ENCODE results near the gene ZNF764. TPM values are rescaled to one million over a fixed set of nuclear protein-coding genes. Genes with fewer than 3 reads are reported as not detected.

Gene ZNF764
- polyA plus RNA-seq, 1 donor: 21.2 TPM

DNA sequence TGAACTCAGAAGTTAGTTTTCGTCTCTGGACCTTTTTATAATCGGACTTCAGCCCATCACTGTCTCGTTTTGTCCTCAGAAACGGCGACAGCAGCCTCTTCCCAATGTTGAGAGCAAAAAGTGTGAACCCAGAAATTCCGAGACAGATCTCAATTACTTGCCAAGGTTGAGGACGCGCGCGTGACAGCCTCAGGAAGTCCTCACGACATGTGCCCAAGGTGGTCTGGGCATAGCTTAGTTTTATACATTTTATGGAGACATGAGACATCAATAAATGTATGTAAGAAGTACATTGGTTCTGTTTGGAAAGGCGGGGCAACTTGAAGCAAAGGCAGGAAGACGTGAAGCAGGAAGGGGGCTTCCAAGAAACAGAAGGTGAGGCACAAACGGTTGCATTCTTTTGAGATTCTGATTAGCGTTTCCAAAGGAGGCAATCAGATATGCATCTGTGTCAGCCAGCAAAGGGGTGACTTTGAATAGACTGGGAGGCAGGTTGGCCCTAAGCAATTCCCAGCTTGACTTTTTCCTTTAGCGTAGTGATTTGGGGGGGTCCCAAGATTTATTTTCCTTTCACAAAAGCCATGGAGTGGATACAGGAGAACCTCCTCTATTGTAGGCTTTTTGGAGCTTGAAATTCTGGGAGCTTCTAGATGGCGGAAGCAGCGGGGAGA lies 22.9 kb downstream of the ZNF764 start:
- Histone ChIP-seq H3K9me3 (ENCODE audit: control insufficient read depth, low read depth, low read length) (peaks cover 4% of the 10 kb centered on the region), H3K27me3 (ENCODE audit: control insufficient read depth, insufficient read depth, low read length) (no peaks in the 10 kb centered on the region), H3K36me3 (ENCODE audit: control insufficient read depth, insufficient read depth, low read length) (peaks cover 25% of the 10 kb centered on the region), H3K27ac (ENCODE audit: low read length) (peak overlapping the region; percentile 95), H3K4me3 (ENCODE audit: low read length) (peak overlapping the region; percentile 79), H3K4me1 (ENCODE audit: control insufficient read depth, insufficient read depth, low read length) (peaks cover 42% of the 10 kb centered on the region)
- DNase-seq: no peak
- WGBS (ENCODE audit: insufficient coverage, low lambda C conversion rate): 0% methylated on average over 1 of the region's 18 CpGs

- H3K36me3 ChIP-seq (ENCODE audit: control insufficient read depth, insufficient read depth, low read length): peaks cover 25% of the 10 kb centered on the region
- peak within 1 kb of the TSS; percentile 95 for H3K27ac ChIP-seq (ENCODE audit: low read length)
- peak; percentile 90 to 96 for DNase-seq
- no peaks in the 10 kb centered on the region for H3K27me3 ChIP-seq (ENCODE audit: control insufficient read depth, insufficient read depth, low read length)
- H3K9me3 ChIP-seq (ENCODE audit: control insufficient read depth, low read depth, low read length): peaks cover 4% of the 10 kb centered on the region
- H3K4me1 ChIP-seq (ENCODE audit: control insufficient read depth, insufficient read depth, low read length): peaks cover 35% of the 10 kb centered on the region
- WGBS (ENCODE audit: insufficient coverage, low lambda C conversion rate): no CpG with 5 or more reads among the region's 70 CpGs
- H3K4me3 ChIP-seq (ENCODE audit: low read length): peak within 1 kb of the TSS; percentile 79
Observed at GRCh38 chr16:30534368-30535105, 23.6 kb downstream of the ZNF764 start, which contains the start of gene ZNF747. Gene ZNF747 (minus strand): TSS chr16:30534858. CDS start chr16:30534679, 179 bp downstream.

DNA sequence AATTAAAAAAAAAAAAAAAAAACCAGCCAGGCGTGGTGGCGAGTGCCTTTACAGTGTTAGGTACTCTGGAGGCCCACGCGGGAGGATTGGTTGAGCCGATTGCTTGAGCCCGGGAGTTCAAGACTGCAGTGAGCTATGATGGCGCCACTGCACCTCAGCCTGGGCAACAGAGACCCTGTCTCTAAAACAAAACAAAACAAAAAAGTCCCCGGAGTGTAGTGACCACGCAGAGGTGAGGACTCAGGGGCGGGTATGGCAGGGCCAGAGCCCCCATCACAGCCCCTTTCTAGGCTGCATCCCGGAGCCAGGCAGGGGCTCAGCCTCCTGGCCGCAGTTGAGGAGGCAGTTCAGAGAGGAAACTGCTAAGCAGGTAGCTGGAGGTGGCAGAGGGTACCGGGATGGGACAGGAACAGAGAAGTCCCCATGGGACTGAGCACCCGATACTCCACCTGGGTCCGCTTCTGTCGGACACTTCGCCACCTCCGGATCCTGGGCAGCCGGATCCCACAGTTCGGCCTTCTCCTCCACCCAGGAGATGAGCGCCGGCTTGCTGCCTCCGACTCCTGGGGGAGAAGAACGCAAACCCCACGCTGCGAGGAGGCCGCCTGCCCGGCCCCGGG lies 24.3 kb downstream of the ZNF764 start:
- Histone ChIP-seq H3K36me3 (ENCODE audit: control insufficient read depth, insufficient read depth, low read length) (peaks cover 25% of the 10 kb centered on the region), H3K4me3 (ENCODE audit: low read length) (peak overlapping the region; percentile 79), H3K27me3 (ENCODE audit: control insufficient read depth, insufficient read depth, low read length) (no peaks in the 10 kb centered on the region), H3K27ac (ENCODE audit: low read length) (peak overlapping the region; percentile 95), H3K4me1 (ENCODE audit: control insufficient read depth, insufficient read depth, low read length) (peaks cover 35% of the 10 kb centered on the region), H3K9me3 (ENCODE audit: control insufficient read depth, low read depth, low read length) (peaks cover 4% of the 10 kb centered on the region)
- peak in 1 of 2 donors; percentile 78 for DNase-seq
- WGBS (ENCODE audit: insufficient coverage, low lambda C conversion rate): no CpG with 5 or more reads among the region's 29 CpGs

- Histone ChIP-seq H3K9me3 (ENCODE audit: control insufficient read depth, low read depth, low read length) (peaks cover 4% of the 10 kb centered on the region), H3K27me3 (ENCODE audit: control insufficient read depth, insufficient read depth, low read length) (no peaks in the 10 kb centered on the region), H3K36me3 (ENCODE audit: control insufficient read depth, insufficient read depth, low read length) (peaks cover 25% of the 10 kb centered on the region), H3K27ac (ENCODE audit: low read length) (peak overlapping the region; percentile 95), H3K4me3 (ENCODE audit: low read length) (peak overlapping the region; percentile 79), H3K4me1 (ENCODE audit: control insufficient read depth, insufficient read depth, low read length) (peaks cover 35% of the 10 kb centered on the region)
- WGBS (ENCODE audit: insufficient coverage, low lambda C conversion rate): no CpG with 5 or more reads among the region's 11 CpGs
- DNase-seq: no peak
Observed at GRCh38 chr16:30533146-30533522, 25.0 kb downstream of the ZNF764 start.

DNA sequence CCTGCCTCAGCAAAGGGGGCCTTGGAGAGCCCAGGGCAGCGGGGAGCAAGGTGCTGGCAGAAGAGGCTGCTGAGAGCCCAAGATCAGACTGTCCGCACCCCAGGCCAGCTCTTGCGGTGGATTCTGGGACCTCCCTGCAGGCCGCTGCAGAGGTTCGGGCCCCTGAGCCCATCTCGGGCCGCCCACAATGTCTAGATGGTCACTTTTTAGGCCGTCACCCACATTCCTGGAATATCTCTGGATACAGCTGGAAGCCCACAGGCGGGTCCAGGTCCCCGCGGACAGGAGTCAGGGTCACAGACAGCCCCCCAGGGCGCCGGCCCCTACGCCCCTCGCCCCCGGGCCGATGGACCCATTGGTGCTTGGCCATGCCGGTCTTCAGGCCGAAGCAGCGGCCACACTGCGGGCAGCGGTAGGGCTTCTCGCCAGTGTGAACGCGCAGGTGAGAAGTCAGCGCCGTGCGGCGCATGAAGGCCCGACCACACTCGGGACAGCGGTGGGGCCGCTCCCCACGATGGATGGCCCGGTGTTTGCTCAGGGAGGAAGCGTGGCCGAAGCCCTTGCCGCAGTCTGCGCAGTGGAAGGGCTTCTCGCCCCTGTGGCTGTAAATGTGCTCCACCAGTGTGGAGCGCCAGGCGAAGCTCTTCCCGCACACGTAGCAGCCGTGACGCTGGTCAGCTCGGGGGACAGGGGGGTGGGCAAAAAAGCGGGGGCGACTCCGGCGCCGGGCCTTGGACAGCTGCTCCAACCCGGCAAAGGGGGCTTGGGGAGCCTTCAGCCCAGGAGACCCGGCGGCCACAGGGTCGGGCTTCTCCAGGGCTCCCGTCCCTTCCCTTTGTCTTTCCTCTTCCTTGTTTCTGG lies 25.7 kb downstream of the ZNF764 start:
- WGBS (ENCODE audit: insufficient coverage, low lambda C conversion rate): no CpG with 5 or more reads among the region's 57 CpGs
- Histone ChIP-seq H3K36me3 (ENCODE audit: control insufficient read depth, insufficient read depth, low read length) (peaks cover 25% of the 10 kb centered on the region), H3K27me3 (ENCODE audit: control insufficient read depth, insufficient read depth, low read length) (no peaks in the 10 kb centered on the region), H3K4me1 (ENCODE audit: control insufficient read depth, insufficient read depth, low read length) (peaks cover 41% of the 10 kb centered on the region), H3K27ac (ENCODE audit: low read length) (peak overlapping the region; percentile 95), H3K4me3 (ENCODE audit: low read length) (no peak overlapping the region), H3K9me3 (ENCODE audit: control insufficient read depth, low read depth, low read length) (peaks cover 4% of the 10 kb centered on the region)
- DNase-seq: no peak

GRCh38 chr16:30530163-30531037 lies 27.8 kb downstream of the ZNF764 start:
- no CpG with 5 or more reads among the region's 13 CpGs for WGBS (ENCODE audit: insufficient coverage, low lambda C conversion rate)

GRCh38 chr16:30528799-30529457 lies 29.2 kb downstream of the ZNF764 start:
- WGBS (ENCODE audit: insufficient coverage, low lambda C conversion rate): no CpG with 5 or more reads among the region's 4 CpGs
- Histone ChIP-seq H3K9me3 (ENCODE audit: control insufficient read depth, low read depth, low read length) (peaks cover 18% of the 10 kb centered on the region), H3K27me3 (ENCODE audit: control insufficient read depth, insufficient read depth, low read length) (no peaks in the 10 kb centered on the region), H3K4me3 (ENCODE audit: low read length) (no peak overlapping the region), H3K36me3 (ENCODE audit: control insufficient read depth, insufficient read depth, low read length) (peaks cover 38% of the 10 kb centered on the region), H3K4me1 (ENCODE audit: control insufficient read depth, insufficient read depth, low read length) (peaks cover 37% of the 10 kb centered on the region), H3K27ac (ENCODE audit: low read length) (no peak overlapping the region)
- DNase-seq: no peak

More at GRCh38 chr16:30530163-30531037, 27.8 kb downstream of the ZNF764 start:
- H3K9me3 ChIP-seq (ENCODE audit: control insufficient read depth, low read depth, low read length): peaks cover 4% of the 10 kb centered on the region
- H3K4me3 ChIP-seq (ENCODE audit: low read length): no peak overlapping the region
- H3K36me3 ChIP-seq (ENCODE audit: control insufficient read depth, insufficient read depth, low read length): peaks cover 25% of the 10 kb centered on the region
- peaks cover 32% of the 10 kb centered on the region for H3K4me1 ChIP-seq (ENCODE audit: control insufficient read depth, insufficient read depth, low read length)
- peak in 1 of 2 donors; percentile 37 for DNase-seq
- H3K27me3 ChIP-seq (ENCODE audit: control insufficient read depth, insufficient read depth, low read length): no peaks in the 10 kb centered on the region
- no peak overlapping the region for H3K27ac ChIP-seq (ENCODE audit: low read length)

DNA sequence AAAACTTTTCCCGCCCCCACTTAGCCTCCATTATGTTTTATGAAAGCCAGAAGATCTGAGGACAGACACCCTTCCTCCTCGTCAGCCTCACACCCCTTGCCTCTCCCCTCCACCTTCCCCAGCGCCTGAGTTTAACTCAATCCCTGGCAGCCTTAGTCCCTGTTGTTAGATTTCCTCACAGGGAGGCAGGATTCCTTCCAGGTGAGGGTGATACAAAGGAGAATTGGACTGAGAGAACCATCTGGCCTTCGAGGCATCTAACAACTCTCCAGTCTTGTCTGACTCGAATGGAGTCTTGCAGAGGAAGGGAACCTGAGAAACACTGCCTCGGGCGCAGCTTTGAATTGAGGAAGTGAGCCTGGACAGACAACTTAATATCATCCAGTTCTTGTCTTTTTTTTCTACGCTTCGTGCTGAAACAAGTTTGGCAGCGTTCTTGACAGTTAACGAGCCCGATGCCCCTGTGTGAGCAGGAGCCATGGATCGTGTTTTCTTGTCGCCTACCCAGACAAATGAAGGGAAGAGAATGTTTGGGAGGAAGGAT lies 30.5 kb downstream of the ZNF764 start:
- H3K27ac ChIP-seq (ENCODE audit: low read length): peak overlapping the region; percentile 100
- WGBS (ENCODE audit: insufficient coverage, low lambda C conversion rate): 0% methylated on average over 2 of the region's 14 CpGs
- no peaks in the 10 kb centered on the region for H3K27me3 ChIP-seq (ENCODE audit: control insufficient read depth, insufficient read depth, low read length)
- H3K36me3 ChIP-seq (ENCODE audit: control insufficient read depth, insufficient read depth, low read length): peaks cover 33% of the 10 kb centered on the region
- no peak for DNase-seq
- H3K9me3 ChIP-seq (ENCODE audit: control insufficient read depth, low read depth, low read length): peaks cover 16% of the 10 kb centered on the region
- H3K4me3 ChIP-seq (ENCODE audit: low read length): peak overlapping the region; percentile 86
- H3K4me1 ChIP-seq (ENCODE audit: control insufficient read depth, insufficient read depth, low read length): peaks cover 34% of the 10 kb centered on the region
